Activated CD4-positive, alpha-beta T cell treated with anti-CD3 and anti-CD28 coated beads, Interleukin-2, amount 10 ng/mL, durations not matched to agents 7 days and 5 days (primary cell): Measurements from ENCODE around the gene TMEM9. TPM values are rescaled to one million over a fixed set of nuclear protein-coding genes. Genes with fewer than 3 reads are reported as not detected.

Experiments
- CTCF ChIA-PET: fragments of 350-600 bp; sonication (Branson Sonifier 250); formaldehyde crosslinking; loops from one replicate; lab custom pipeline; 2021; ENCODE audit warnings: antibody characterized with exemption; lab: Charles Lee
- POLR2A ChIA-PET: fragments of 350-600 bp; sonication (Branson Sonifier 250); formaldehyde crosslinking; loops from one replicate; lab custom pipeline; 2021; ENCODE audit warnings: antibody characterized with exemption; lab: Charles Lee
- DNase-seq: peaks from one replicate; pipeline ENCODE4 v3.0.0-alpha.2; 2020
- H3K27ac Mint-ChIP-seq: one replicate; pipeline ENCODE4 v1.8.0; 2021; ENCODE audit warnings: mild to moderate bottlenecking, moderate library complexity, mixed read lengths
- H3K27me3 Mint-ChIP-seq: one replicate; pipeline ENCODE4 v1.8.0; 2021; ENCODE audit warnings: mixed read lengths
- H3K36me3 Mint-ChIP-seq: one replicate; pipeline ENCODE4 v1.8.0; 2021; ENCODE audit warnings: low read depth, mixed read lengths
- H3K4me1 Mint-ChIP-seq: one replicate; pipeline ENCODE4 v1.8.0; 2021; ENCODE audit warnings: mixed read lengths
- H3K4me3 Mint-ChIP-seq: one replicate; pipeline ENCODE4 v1.8.0; 2021; ENCODE audit warnings: mild to moderate bottlenecking, moderate library complexity, mixed read lengths
- H3K9me3 Mint-ChIP-seq: one replicate; pipeline ENCODE4 v1.8.0; 2021; ENCODE audit warnings: mixed read lengths
- total RNA-seq, 2 experiments: library from RNA; stranded (reverse); gene quantifications; one replicate each; pipeline ENCODE4 v1.2.3, GENCODE V29; 2021

The TMEM9 gene
- total RNA-seq, 2 experiments from 2014 or later = 15.2 to 17.2 TPM

- no peaks in the 10 kb centered on the region for H3K27me3 Mint-ChIP-seq
- no peaks in the 10 kb centered on the region for H3K4me1 Mint-ChIP-seq
- no peaks in the 10 kb centered on the region for H3K9me3 Mint-ChIP-seq
- no peak overlapping the region for H3K4me3 Mint-ChIP-seq
- CTCF ChIA-PET = interaction anchor here (1.0 kb wide), 1 partner anchor 18 kb away, joined by 3 read pairs; no protein-coding TSS in a partner anchor
- H3K36me3 Mint-ChIP-seq = peaks cover 5% of the 10 kb centered on the region
- no peak for DNase-seq
- H3K27ac Mint-ChIP-seq = no peak overlapping the region
- POLR2A ChIA-PET = no interaction called here
These were observed 12.9 kb downstream of the TMEM9 start for GRCh38 chr1:201141418-201141817.

GRCh38 chr1:201140941-201141260 is 13.4 kb downstream of the TMEM9 start:
- ChIA-PET POLR2A (no interaction called here), CTCF (interaction anchor here (1.0 kb wide), 1 partner anchor 18 kb away, joined by 3 read pairs; no protein-coding TSS in a partner anchor)
- no peak overlapping the region for H3K4me3 Mint-ChIP-seq

GRCh38 chr1:201140235-201140940 is 13.9 kb downstream of the TMEM9 start:
- Mint-ChIP-seq H3K9me3 (no peaks in the 10 kb centered on the region), H3K36me3 (peaks cover 5% of the 10 kb centered on the region), H3K27me3 (no peaks in the 10 kb centered on the region), H3K27ac (no peak overlapping the region), H3K4me1 (no peaks in the 10 kb centered on the region), H3K4me3 (no peak overlapping the region)
- ChIA-PET CTCF (interaction anchor here (1.0 kb wide), 1 partner anchor 19 kb away, joined by 3 read pairs; no protein-coding TSS in a partner anchor), POLR2A (no interaction called here)
- DNase-seq = no peak

More at GRCh38 chr1:201140941-201141260, 13.4 kb downstream of the TMEM9 start:
- no peak for DNase-seq
- H3K27ac Mint-ChIP-seq = no peak overlapping the region
- peaks cover 5% of the 10 kb centered on the region for H3K36me3 Mint-ChIP-seq
- no peaks in the 10 kb centered on the region for H3K9me3 Mint-ChIP-seq
- no peaks in the 10 kb centered on the region for H3K27me3 Mint-ChIP-seq
- no peaks in the 10 kb centered on the region for H3K4me1 Mint-ChIP-seq

GRCh38 chr1:201139756-201140155 is 14.5 kb downstream of the TMEM9 start:
- Mint-ChIP-seq H3K36me3 (peaks cover 3% of the 10 kb centered on the region), H3K4me1 (no peaks in the 10 kb centered on the region), H3K9me3 (no peaks in the 10 kb centered on the region), H3K27ac (no peak overlapping the region), H3K4me3 (no peak overlapping the region), H3K27me3 (no peaks in the 10 kb centered on the region)
- DNase-seq = no peak
- ChIA-PET POLR2A (no interaction called here), CTCF (no interaction called here)

GRCh38 chr1:201139306-201139705 is 15.0 kb downstream of the TMEM9 start:
- POLR2A ChIA-PET = no interaction called here
- Mint-ChIP-seq H3K27ac (no peak overlapping the region), H3K4me3 (no peak overlapping the region), H3K4me1 (no peaks in the 10 kb centered on the region), H3K9me3 (no peaks in the 10 kb centered on the region), H3K36me3 (peaks cover 3% of the 10 kb centered on the region), H3K27me3 (no peaks in the 10 kb centered on the region)
- DNase-seq = no peak
- CTCF ChIA-PET = no interaction called here

- no peak overlapping the region for H3K4me3 Mint-ChIP-seq
- H3K27me3 Mint-ChIP-seq = no peaks in the 10 kb centered on the region
- H3K27ac Mint-ChIP-seq = no peak overlapping the region
- no peaks in the 10 kb centered on the region for H3K36me3 Mint-ChIP-seq
- no peak for DNase-seq
- POLR2A ChIA-PET = no interaction called here
- CTCF ChIA-PET = interaction anchor here (1.4 kb wide), 1 partner anchor 16 kb away, joined by 3 read pairs; the partner anchor contains the start of gene TMEM9
- H3K4me1 Mint-ChIP-seq = no peaks in the 10 kb centered on the region
- no peaks in the 10 kb centered on the region for H3K9me3 Mint-ChIP-seq
These were observed 15.9 kb downstream of the TMEM9 start for GRCh38 chr1:201138311-201138840.

GRCh38 chr1:201137579-201138310 is 16.5 kb downstream of the TMEM9 start:
- DNase-seq = no peak
- Mint-ChIP-seq H3K4me3 (no peak overlapping the region), H3K4me1 (no peaks in the 10 kb centered on the region), H3K36me3 (no peaks in the 10 kb centered on the region), H3K9me3 (no peaks in the 10 kb centered on the region), H3K27ac (no peak overlapping the region), H3K27me3 (no peaks in the 10 kb centered on the region)
- CTCF ChIA-PET = interaction anchor here (1.3 to 1.4 kb wide), 3 partner anchors 9 to 19 kb away, joined by 3 to 5 read pairs (median 3); partner anchors contain the start of gene TMEM9
- POLR2A ChIA-PET = no interaction called here

- no peak overlapping the region for H3K4me3 Mint-ChIP-seq
- H3K4me1 Mint-ChIP-seq = no peaks in the 10 kb centered on the region
- no peaks in the 10 kb centered on the region for H3K9me3 Mint-ChIP-seq
- no peaks in the 10 kb centered on the region for H3K27me3 Mint-ChIP-seq
- DNase-seq = no peak
- ChIA-PET POLR2A (no interaction called here), CTCF (interaction anchor here (0.5 to 1.3 kb wide), 3 partner anchors 10 to 294 kb away, joined by 3 to 5 read pairs (median 4); no protein-coding TSS in a partner anchor)
- no peaks in the 10 kb centered on the region for H3K36me3 Mint-ChIP-seq
- H3K27ac Mint-ChIP-seq = no peak overlapping the region
These were observed 17.3 kb downstream of the TMEM9 start for GRCh38 chr1:201137024-201137392.

GRCh38 chr1:201136355-201137023 is 17.8 kb downstream of the TMEM9 start:
- Mint-ChIP-seq H3K9me3 (no peaks in the 10 kb centered on the region), H3K27ac (no peak overlapping the region), H3K36me3 (no peaks in the 10 kb centered on the region), H3K4me1 (no peaks in the 10 kb centered on the region), H3K27me3 (no peaks in the 10 kb centered on the region), H3K4me3 (no peak overlapping the region)
- ChIA-PET POLR2A (no interaction called here), CTCF (interaction anchor here (0.5 to 1.3 kb wide), 4 partner anchors 10 to 293 kb away, joined by 3 to 5 read pairs (median 4); no protein-coding TSS in a partner anchor)
- no peak for DNase-seq

- ChIA-PET POLR2A (interaction anchor here (0.6 kb wide), 1 partner anchor 92 kb away, joined by 5 read pairs; no protein-coding TSS in a partner anchor), CTCF (no interaction called here)
- no peak for DNase-seq
- H3K4me1 Mint-ChIP-seq = no peaks in the 10 kb centered on the region
- no peaks in the 10 kb centered on the region for H3K36me3 Mint-ChIP-seq
- H3K9me3 Mint-ChIP-seq = no peaks in the 10 kb centered on the region
- H3K27me3 Mint-ChIP-seq = no peaks in the 10 kb centered on the region
- H3K4me3 Mint-ChIP-seq = no peak overlapping the region
- H3K27ac Mint-ChIP-seq = no peak overlapping the region
These were observed 19.9 kb downstream of the TMEM9 start for GRCh38 chr1:201134405-201134804.

- Mint-ChIP-seq H3K4me1 (no peaks in the 10 kb centered on the region), H3K27me3 (no peaks in the 10 kb centered on the region), H3K4me3 (no peak overlapping the region), H3K9me3 (no peaks in the 10 kb centered on the region), H3K36me3 (no peaks in the 10 kb centered on the region), H3K27ac (no peak overlapping the region)
- DNase-seq = no peak
- ChIA-PET POLR2A (no interaction called here), CTCF (no interaction called here)
These were observed 22.9 kb downstream of the TMEM9 start for GRCh38 chr1:201131398-201131797.

- Mint-ChIP-seq H3K27ac (no peak overlapping the region), H3K36me3 (no peaks in the 10 kb centered on the region), H3K27me3 (peaks cover 7% of the 10 kb centered on the region), H3K9me3 (no peaks in the 10 kb centered on the region), H3K4me1 (no peaks in the 10 kb centered on the region), H3K4me3 (no peak overlapping the region)
- no peak for DNase-seq
- ChIA-PET CTCF (interaction anchor here (0.6 to 2.2 kb wide), 2 partner anchors 10 to 51 kb away, joined by 3 to 11 read pairs; no protein-coding TSS in a partner anchor), POLR2A (no interaction called here)
These were observed 25.3 kb downstream of the TMEM9 start for GRCh38 chr1:201128962-201129361.
